Measurements from ENCODE around the gene CABLES1. TPM values are rescaled to one million over a fixed set of nuclear protein-coding genes. Genes with fewer than 3 reads are reported as not detected.

The CABLES1 gene
- polyA plus RNA-seq, 1 of the 3 experiments (the other 2 are of a cell fraction), result 2.2 TPM

DNA sequence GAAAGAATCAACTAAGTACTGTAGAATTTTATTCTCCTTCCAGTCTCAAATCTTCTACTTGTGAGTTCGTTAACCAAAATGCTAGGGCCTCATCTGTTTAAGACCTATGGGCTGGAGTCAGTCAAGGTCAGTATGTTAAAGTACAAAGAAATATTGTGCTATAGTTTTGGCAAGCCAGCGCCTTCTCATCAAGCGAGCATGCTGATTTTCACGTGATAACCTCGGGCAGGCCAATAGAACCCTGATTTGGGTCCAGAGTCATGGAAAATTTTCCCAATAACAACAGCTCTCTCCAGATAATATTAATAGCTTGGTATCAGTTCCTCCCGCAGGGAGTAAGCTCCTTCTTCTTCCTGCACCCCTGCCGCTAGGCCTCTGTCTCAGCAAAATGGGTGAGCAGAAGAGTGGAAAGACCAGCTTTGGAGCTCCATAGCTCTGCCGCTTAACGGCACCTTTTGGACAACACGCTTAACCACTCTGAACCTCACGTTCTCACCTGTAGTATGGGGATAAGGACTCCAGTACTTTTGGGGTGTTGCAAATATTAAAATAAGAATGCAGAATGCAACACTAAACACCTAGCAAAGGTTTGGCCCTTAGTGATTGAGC lies 11.7 kb downstream of the CABLES1 start:
- H3K4me3 ChIP-seq (ENCODE audit: low read depth in 2 of 2, low read length in 1 of 2), result no peak overlapping the region
- H3K36me3 ChIP-seq (replicated peaks in 1 of 2; ENCODE audit: control insufficient read depth in 1 of 2, insufficient read depth in 2 of 2, low read length in 1 of 2), result no peaks in the 10 kb centered on the region
- no peak overlapping the region for H3K4me2 ChIP-seq
- no peak for TF ChIP-seq MXI1 (IDR thresholded peaks at IDR 0.05; ENCODE audit: low read depth, low read length)
- TF ChIP-seq NRF1 (IDR thresholded peaks at IDR 0.05; ENCODE audit: low read depth, low read length), result no peak
- no peak for TF ChIP-seq RFX5 (IDR thresholded peaks at IDR 0.05; ENCODE audit: low read length)
- TF ChIP-seq, protein P1, sequence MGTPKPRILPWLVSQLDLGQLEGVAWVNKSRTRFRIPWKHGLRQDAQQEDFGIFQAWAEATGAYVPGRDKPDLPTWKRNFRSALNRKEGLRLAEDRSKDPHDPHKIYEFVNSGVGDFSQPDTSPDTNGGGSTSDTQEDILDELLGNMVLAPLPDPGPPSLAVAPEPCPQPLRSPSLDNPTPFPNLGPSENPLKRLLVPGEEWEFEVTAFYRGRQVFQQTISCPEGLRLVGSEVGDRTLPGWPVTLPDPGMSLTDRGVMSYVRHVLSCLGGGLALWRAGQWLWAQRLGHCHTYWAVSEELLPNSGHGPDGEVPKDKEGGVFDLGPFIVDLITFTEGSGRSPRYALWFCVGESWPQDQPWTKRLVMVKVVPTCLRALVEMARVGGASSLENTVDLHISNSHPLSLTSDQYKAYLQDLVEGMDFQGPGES (IDR thresholded peaks at IDR 0.05; ENCODE audit: low read depth, low read length), result no peak
- TF ChIP-seq RCOR1 (IDR thresholded peaks at IDR 0.05; ENCODE audit: low read length), result no peak
- no peak for TF ChIP-seq CHD2 (IDR thresholded peaks at IDR 0.05; ENCODE audit: low read length, partially characterized antibody)
- CTCF ChIA-PET, result interaction anchor here (0.7 kb wide), 1 partner anchor 16 kb away, joined by 3 read pairs; no protein-coding TSS in a partner anchor
- H2AFZ ChIP-seq (ENCODE audit: low read depth), result no peak overlapping the region
- H3K27ac ChIP-seq (ENCODE audit: low read depth in 2 of 2, low read length in 1 of 2), result no peak overlapping the region
- peaks cover 7 to 29% of the 10 kb centered on the region in 2 experiments; a peak in 2 of 4 replicates for H3K4me1 ChIP-seq (ENCODE audit: control insufficient read depth in 1 of 2, insufficient read depth in 2 of 2, low read depth in 1 of 2, low read length in 1 of 2)
- no peaks in the 10 kb centered on the region for H3K27me3 ChIP-seq (ENCODE audit: insufficient read depth)
- H3K9ac ChIP-seq, result no peak overlapping the region
- POLR2A ChIA-PET, result no interaction called here
- no peak for DNase-seq
- WGBS (ENCODE audit: low lambda C conversion rate), result 90% methylated on average over 11 of the region's 11 CpGs
- no peaks in the 10 kb centered on the region for H3F3A ChIP-seq (replicated peaks; ENCODE audit: insufficient read depth)
- no peaks in the 10 kb centered on the region for H3K9me3 ChIP-seq
- peaks cover 20% of the 10 kb centered on the region for H4K20me1 ChIP-seq (ENCODE audit: insufficient read depth)
- no peaks in the 10 kb centered on the region for H3K9me2 ChIP-seq
- H3K79me2 ChIP-seq (ENCODE audit: insufficient read depth), result peaks cover 80% of the 10 kb centered on the region

DNA sequence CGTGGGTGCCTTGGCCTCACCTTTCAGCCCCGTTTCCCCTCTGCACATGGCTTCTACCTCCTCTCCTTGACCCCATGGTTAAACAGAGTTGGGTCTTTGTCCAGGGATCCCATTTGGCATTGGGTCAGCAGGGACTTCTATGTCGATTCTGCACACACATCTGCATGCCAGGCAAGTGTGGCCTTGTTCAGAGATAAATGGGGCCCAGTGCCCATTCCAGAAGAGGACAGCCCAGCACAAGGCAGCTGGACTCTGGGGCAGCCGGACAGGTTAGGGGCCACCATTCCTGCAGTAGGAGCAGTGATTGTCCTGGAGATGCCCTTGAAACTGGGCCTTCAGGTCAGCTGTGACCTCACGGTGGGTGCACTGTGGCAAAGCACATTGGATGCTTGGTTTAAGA lies 13.1 kb downstream of the CABLES1 start:
- Histone ChIP-seq H3F3A (replicated peaks; ENCODE audit: insufficient read depth) (no peaks in the 10 kb centered on the region), H3K9ac (no peak overlapping the region), H2AFZ (ENCODE audit: low read depth) (no peak overlapping the region), H3K27ac (ENCODE audit: low read depth in 2 of 2, low read length in 1 of 2) (no peak overlapping the region), H3K36me3 (replicated peaks in 1 of 2; ENCODE audit: control insufficient read depth in 1 of 2, insufficient read depth in 2 of 2, low read length in 1 of 2) (no peaks in the 10 kb centered on the region), H3K4me2 (no peak overlapping the region), H3K79me2 (ENCODE audit: insufficient read depth) (peaks cover 77% of the 10 kb centered on the region), H4K20me1 (ENCODE audit: insufficient read depth) (peaks cover 6% of the 10 kb centered on the region), H3K9me2 (no peaks in the 10 kb centered on the region), H3K4me3 (ENCODE audit: low read depth in 2 of 2, low read length in 1 of 2) (no peak overlapping the region), H3K9me3 (no peaks in the 10 kb centered on the region), H3K4me1 (ENCODE audit: control insufficient read depth in 1 of 2, insufficient read depth in 2 of 2, low read depth in 1 of 2, low read length in 1 of 2) (peaks cover 6 to 14% of the 10 kb centered on the region in 2 experiments; a peak in 2 of 4 replicates), H3K27me3 (ENCODE audit: insufficient read depth) (no peaks in the 10 kb centered on the region)
- POLR2A ChIA-PET, result no interaction called here
- WGBS (ENCODE audit: low lambda C conversion rate), result 73% methylated on average over 4 of the region's 5 CpGs
- CTCF ChIA-PET, result no interaction called here
- DNase-seq, result no peak
- TF ChIP-seq GABPA (IDR thresholded peaks at IDR 0.05; ENCODE audit: low read depth) (no peak), FOXJ3 (CRISPR knock-in tag; IDR thresholded peaks at IDR 0.05) (no peak), TEAD4 (IDR thresholded peaks at IDR 0.05; ENCODE audit: borderline replicate concordance, insufficient read depth) (no peak), JUND (IDR thresholded peaks at IDR 0.05) (no peak), NRF1 (IDR thresholded peaks at IDR 0.05; ENCODE audit: low read depth, low read length) (no peak), CHD2 (IDR thresholded peaks at IDR 0.05; ENCODE audit: low read length, partially characterized antibody) (no peak), SIN3A (IDR thresholded peaks at IDR 0.05; ENCODE audit: borderline replicate concordance, low read depth, low read length) (no peak), TAF1 (IDR thresholded peaks at IDR 0.05; ENCODE audit: borderline replicate concordance, low read depth, low read length) (no peak), RAD21 (IDR thresholded peaks at IDR 0.05; ENCODE audit: low read length) (no peak)
- TF ChIP-seq, protein P2, sequence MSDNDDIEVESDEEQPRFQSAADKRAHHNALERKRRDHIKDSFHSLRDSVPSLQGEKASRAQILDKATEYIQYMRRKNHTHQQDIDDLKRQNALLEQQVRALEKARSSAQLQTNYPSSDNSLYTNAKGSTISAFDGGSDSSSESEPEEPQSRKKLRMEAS (IDR thresholded peaks at IDR 0.05; ENCODE audit: low read depth), result no peak
- TF ChIP-seq, protein P3, sequence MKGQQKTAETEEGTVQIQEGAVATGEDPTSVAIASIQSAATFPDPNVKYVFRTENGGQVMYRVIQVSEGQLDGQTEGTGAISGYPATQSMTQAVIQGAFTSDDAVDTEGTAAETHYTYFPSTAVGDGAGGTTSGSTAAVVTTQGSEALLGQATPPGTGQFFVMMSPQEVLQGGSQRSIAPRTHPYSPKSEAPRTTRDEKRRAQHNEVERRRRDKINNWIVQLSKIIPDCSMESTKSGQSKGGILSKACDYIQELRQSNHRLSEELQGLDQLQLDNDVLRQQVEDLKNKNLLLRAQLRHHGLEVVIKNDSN (IDR thresholded peaks at IDR 0.05; ENCODE audit: borderline replicate concordance, low read depth), result no peak
- TF ChIP-seq, protein P4, sequence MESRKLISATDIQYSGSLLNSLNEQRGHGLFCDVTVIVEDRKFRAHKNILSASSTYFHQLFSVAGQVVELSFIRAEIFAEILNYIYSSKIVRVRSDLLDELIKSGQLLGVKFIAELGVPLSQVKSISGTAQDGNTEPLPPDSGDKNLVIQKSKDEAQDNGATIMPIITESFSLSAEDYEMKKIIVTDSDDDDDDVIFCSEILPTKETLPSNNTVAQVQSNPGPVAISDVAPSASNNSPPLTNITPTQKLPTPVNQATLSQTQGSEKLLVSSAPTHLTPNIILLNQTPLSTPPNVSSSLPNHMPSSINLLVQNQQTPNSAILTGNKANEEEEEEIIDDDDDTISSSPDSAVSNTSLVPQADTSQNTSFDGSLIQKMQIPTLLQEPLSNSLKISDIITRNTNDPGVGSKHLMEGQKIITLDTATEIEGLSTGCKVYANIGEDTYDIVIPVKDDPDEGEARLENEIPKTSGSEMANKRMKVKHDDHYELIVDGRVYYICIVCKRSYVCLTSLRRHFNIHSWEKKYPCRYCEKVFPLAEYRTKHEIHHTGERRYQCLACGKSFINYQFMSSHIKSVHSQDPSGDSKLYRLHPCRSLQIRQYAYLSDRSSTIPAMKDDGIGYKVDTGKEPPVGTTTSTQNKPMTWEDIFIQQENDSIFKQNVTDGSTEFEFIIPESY (IDR thresholded peaks at IDR 0.05; ENCODE audit: borderline replicate concordance, low read depth), result no peak
